ENCODE data around the gene EXOG. TPM values are rescaled to one million over a fixed set of nuclear protein-coding genes. Genes with fewer than 3 reads are reported as not detected.

EXOG gene
- total RNA-seq, 1 donor from 2014 or later: 16.5 TPM

- no peaks in the 10 kb centered on the region for H3K27me3 Mint-ChIP-seq (ENCODE audit: low read depth)
- H3K4me1 Mint-ChIP-seq (ENCODE audit: low read depth): peaks cover 9% of the 10 kb centered on the region
- no peak for DNase-seq (ENCODE audit: low spot score)
Observed at GRCh38 chr3:38521391-38521987, 25.3 kb downstream of the EXOG start.

GRCh38 chr3:38522002-38522401, 25.9 kb downstream of the EXOG start:
- Mint-ChIP-seq H3K27me3 (ENCODE audit: low read depth) (no peaks in the 10 kb centered on the region), H3K9me3 (ENCODE audit: low read depth) (no peaks in the 10 kb centered on the region), H3K4me3 (ENCODE audit: unreplicated experiment) (no peak overlapping the region), H3K36me3 (ENCODE audit: low read depth) (peaks cover 26% of the 10 kb centered on the region), H3K4me1 (ENCODE audit: low read depth) (peaks cover 9% of the 10 kb centered on the region), H3K27ac (ENCODE audit: unreplicated experiment) (no peak overlapping the region)
- DNase-seq (ENCODE audit: low spot score): no peak
- no peak for TF ChIP-seq CTCF (IDR thresholded peaks at IDR 0.05)

More at GRCh38 chr3:38521391-38521987, 25.3 kb downstream of the EXOG start:
- Mint-ChIP-seq H3K36me3 (ENCODE audit: low read depth) (peaks cover 27% of the 10 kb centered on the region), H3K4me3 (ENCODE audit: unreplicated experiment) (no peak overlapping the region), H3K9me3 (ENCODE audit: low read depth) (no peaks in the 10 kb centered on the region), H3K27ac (ENCODE audit: unreplicated experiment) (no peak overlapping the region)
- TF ChIP-seq CTCF (IDR thresholded peaks at IDR 0.05): peak; percentile 98

- no peak for DNase-seq (ENCODE audit: low spot score)
- Mint-ChIP-seq H3K27ac (ENCODE audit: unreplicated experiment) (no peak overlapping the region), H3K4me1 (ENCODE audit: low read depth) (peaks cover 9% of the 10 kb centered on the region), H3K4me3 (ENCODE audit: unreplicated experiment) (no peak overlapping the region), H3K36me3 (ENCODE audit: low read depth) (peaks cover 27% of the 10 kb centered on the region), H3K27me3 (ENCODE audit: low read depth) (no peaks in the 10 kb centered on the region), H3K9me3 (ENCODE audit: low read depth) (no peaks in the 10 kb centered on the region)
- TF ChIP-seq CTCF (IDR thresholded peaks at IDR 0.05): no peak
Observed at GRCh38 chr3:38524141-38524739, 28.1 kb downstream of the EXOG start.

- Mint-ChIP-seq H3K27me3 (ENCODE audit: low read depth) (no peaks in the 10 kb centered on the region), H3K9me3 (ENCODE audit: low read depth) (no peaks in the 10 kb centered on the region), H3K27ac (ENCODE audit: unreplicated experiment) (no peak overlapping the region), H3K4me1 (ENCODE audit: low read depth) (no peaks in the 10 kb centered on the region), H3K4me3 (ENCODE audit: unreplicated experiment) (no peak overlapping the region), H3K36me3 (ENCODE audit: low read depth) (peaks cover 32% of the 10 kb centered on the region)
- no peak for DNase-seq (ENCODE audit: low spot score)
- no peak for TF ChIP-seq CTCF (IDR thresholded peaks at IDR 0.05)
Observed at GRCh38 chr3:38526792-38527191, 30.7 kb downstream of the EXOG start.

- H3K27ac Mint-ChIP-seq (ENCODE audit: unreplicated experiment): no peak overlapping the region
- no peaks in the 10 kb centered on the region for H3K27me3 Mint-ChIP-seq (ENCODE audit: low read depth)
- DNase-seq (ENCODE audit: low spot score): no peak
- H3K4me3 Mint-ChIP-seq (ENCODE audit: unreplicated experiment): no peak overlapping the region
- H3K36me3 Mint-ChIP-seq (ENCODE audit: low read depth): peaks cover 31% of the 10 kb centered on the region
- no peaks in the 10 kb centered on the region for H3K9me3 Mint-ChIP-seq (ENCODE audit: low read depth)
- no peaks in the 10 kb centered on the region for H3K4me1 Mint-ChIP-seq (ENCODE audit: low read depth)
- TF ChIP-seq CTCF (IDR thresholded peaks at IDR 0.05): no peak
Observed at GRCh38 chr3:38528457-38528856, 32.3 kb downstream of the EXOG start.

Data from chondrocyte (in vitro differentiated cells).